Sigmoid colon (tissue), 7 donors: ENCODE results near the gene RAB3D. TPM values are rescaled to one million over a fixed set of nuclear protein-coding genes. Genes with fewer than 3 reads are reported as not detected.
"Not testable (repeated sequence)": the region's sequence is repeated elsewhere in the genome, so short reads cannot be mapped to it uniquely, and the experiment has no call there.

Experiments used
- DNase-seq: peaks from one replicate; pipeline ENCODE4 v3.0.0-alpha.2; 2019
- H3K27ac ChIP-seq, 4 donors: fragments of 200-600 bp; sonication (generic); one replicate each; pipeline ENCODE4 v1.5.1; 2016 to 2019; ENCODE audit warnings: mild to moderate bottlenecking in 1 of 4
- H3K27me3 ChIP-seq, 3 donors: fragments of 200-600 bp; sonication (generic); one replicate each; pipeline ENCODE4 v1.5.1; 2019; ENCODE audit warnings: mild to moderate bottlenecking in 1 of 3
- H3K36me3 ChIP-seq, 4 donors: fragments of 200-600 bp; sonication (generic); one replicate each; pipeline ENCODE4 v1.5.1; 2016 to 2019
- H3K4me1 ChIP-seq, 4 donors: fragments of 200-600 bp; sonication (generic); one replicate each; pipeline ENCODE4 v1.5.1; 2017 to 2019
- H3K4me3 ChIP-seq, 4 donors: fragments of 200-600 bp; sonication (generic); one replicate each; pipeline ENCODE4 v1.5.1; 2017 to 2019; ENCODE audit warnings: mild to moderate bottlenecking in 2 of 4, moderate library complexity in 1 of 4
- H3K9me3 ChIP-seq, 4 donors: fragments of 200-600 bp in 3 of 4; sonication (generic) in 3 of 4; one replicate each; pipeline versions ENCODE4 v1.5.1 to v1.6.1; 2013 to 2019
- EP300 ChIP-seq, 4 donors: sonication (generic); formaldehyde crosslinking; IDR thresholded peaks; one replicate each; pipeline ENCODE4 v1.6.1; 2017; ENCODE audit warnings: antibody characterized with exemption in 4 of 4
- POLR2A ChIP-seq, 2 donors: fragments of 450-650 bp; IDR thresholded peaks; one replicate each; pipeline ENCODE4 v1.6.1; 2016; ENCODE audit warnings: antibody characterized with exemption in 2 of 2, mild to moderate bottlenecking in 2 of 2, moderate library complexity in 2 of 2
- POLR2AphosphoS5 ChIP-seq, 4 donors: sonication (generic); formaldehyde crosslinking; IDR thresholded peaks; one replicate each; pipeline ENCODE4 v1.6.1; 2017; ENCODE audit warnings: antibody characterized with exemption in 4 of 4
- WGBS, 2 donors: extraction: QIAGEN DNeasy Blood & Tissue Kit; methylation state at CpG; one replicate each; pipeline ENCODE4 v1.1.7; 2013; 5-methylcytosine and 5-hydroxymethylcytosine counted together
- intact Hi-C: fragments of 100-400 bp; cut with DNase I; formaldehyde crosslinking; loops from one replicate; pipeline ENCODE4 v1.15.1; 2023
- polyA plus RNA-seq, 3 donors: library from polyadenylated mRNA; stranded (reverse); fragments of 200-250 nt; gene quantifications; one replicate each; pipeline ENCODE4 v1.2.3, GENCODE V29; 2013
- total RNA-seq, 4 donors: library from RNA; depleted of rRNA; stranded (reverse); fragments of >200 nt; gene quantifications; one replicate each; pipeline ENCODE4 v1.1.0, GENCODE V29; 2016
- TF ChIP-seq, protein P1 (sequence below), 4 experiments: fragments of 450-650 bp in 3 of 4; fragments of 200-600 bp in 1 of 4; IDR thresholded peaks; one replicate each; pipeline ENCODE4 v1.5.1; 2016 to 2019; ENCODE audit warnings: antibody characterized with exemption in 4 of 4, mild to moderate bottlenecking in 3 of 4, moderate library complexity in 2 of 4
- donor health status: healthy with polysubstance abuse.
- donor health status: Bipolar disorder and iron deficiency.
- donor health status: healthy.

The RAB3D gene
- total and polyA plus RNA-seq, 7 donors, result 6.6 to 27.7 (median 16.0) TPM

DNA sequence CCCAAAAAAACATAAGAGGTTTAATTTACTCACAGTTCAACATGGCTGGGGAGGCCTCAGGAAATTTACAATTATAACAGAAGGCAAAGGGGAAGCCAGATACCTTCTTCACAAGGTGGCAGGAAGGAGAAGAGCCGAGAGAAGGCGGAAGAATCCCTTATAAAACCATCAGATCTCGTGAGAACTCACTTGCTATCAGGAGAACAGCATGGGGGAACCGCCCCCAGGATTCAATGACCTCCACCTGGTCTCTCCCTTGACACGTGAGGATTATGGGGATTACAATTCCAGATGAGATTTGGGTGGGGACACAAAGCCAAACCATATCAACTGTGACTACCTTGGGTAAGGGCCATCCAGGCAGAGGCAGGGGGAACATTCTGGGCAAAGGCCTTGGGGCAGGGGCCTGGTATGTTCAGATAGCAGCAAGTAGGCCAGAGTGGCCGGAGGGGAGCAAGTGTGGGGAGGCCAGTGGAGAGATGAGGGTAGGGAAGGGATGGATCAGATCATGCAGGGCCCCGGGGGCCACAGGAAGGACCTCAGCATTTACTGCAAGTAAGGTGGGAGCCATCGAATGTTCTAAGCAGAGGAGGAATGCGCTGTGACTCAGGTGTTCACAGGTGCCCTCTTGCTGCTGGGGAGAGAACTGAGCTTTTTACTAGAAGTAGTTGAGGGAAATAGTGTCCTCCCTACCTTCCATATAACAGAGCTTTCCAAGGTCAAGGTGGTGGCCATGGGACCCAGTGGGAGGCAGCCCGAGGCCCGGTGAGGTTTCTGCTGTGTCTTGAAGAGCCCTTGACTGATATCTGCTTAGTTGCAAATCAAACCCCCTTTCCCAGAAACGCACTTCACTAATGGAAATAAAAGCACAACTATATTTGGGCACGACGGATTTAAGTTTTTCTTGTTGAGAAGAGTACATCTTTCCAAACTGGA is 18.0 kb downstream of the RAB3D start:
- DNase-seq, result no peak
- H3K27ac ChIP-seq, result no peak overlapping the region
- intact Hi-C loops, result no loop called here
- H3K4me1 ChIP-seq, result peaks cover 0 to 24% (median 18%) of the 10 kb centered on the region in 4 donors
- H3K27me3 ChIP-seq, result peaks cover 0 to 4% (median 0%) of the 10 kb centered on the region in 3 donors
- peaks cover 0 to 12% (median under 1%) of the 10 kb centered on the region in 4 donors for H3K36me3 ChIP-seq
- 73 to 81% methylated on average over 14 of the region's 14 CpGs for WGBS, 2 donors
- no peaks in the 10 kb centered on the region for H3K9me3 ChIP-seq
- H3K4me3 ChIP-seq, result no peak overlapping the region
- TF ChIP-seq, protein P1, sequence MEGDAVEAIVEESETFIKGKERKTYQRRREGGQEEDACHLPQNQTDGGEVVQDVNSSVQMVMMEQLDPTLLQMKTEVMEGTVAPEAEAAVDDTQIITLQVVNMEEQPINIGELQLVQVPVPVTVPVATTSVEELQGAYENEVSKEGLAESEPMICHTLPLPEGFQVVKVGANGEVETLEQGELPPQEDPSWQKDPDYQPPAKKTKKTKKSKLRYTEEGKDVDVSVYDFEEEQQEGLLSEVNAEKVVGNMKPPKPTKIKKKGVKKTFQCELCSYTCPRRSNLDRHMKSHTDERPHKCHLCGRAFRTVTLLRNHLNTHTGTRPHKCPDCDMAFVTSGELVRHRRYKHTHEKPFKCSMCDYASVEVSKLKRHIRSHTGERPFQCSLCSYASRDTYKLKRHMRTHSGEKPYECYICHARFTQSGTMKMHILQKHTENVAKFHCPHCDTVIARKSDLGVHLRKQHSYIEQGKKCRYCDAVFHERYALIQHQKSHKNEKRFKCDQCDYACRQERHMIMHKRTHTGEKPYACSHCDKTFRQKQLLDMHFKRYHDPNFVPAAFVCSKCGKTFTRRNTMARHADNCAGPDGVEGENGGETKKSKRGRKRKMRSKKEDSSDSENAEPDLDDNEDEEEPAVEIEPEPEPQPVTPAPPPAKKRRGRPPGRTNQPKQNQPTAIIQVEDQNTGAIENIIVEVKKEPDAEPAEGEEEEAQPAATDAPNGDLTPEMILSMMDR (IDR thresholded peaks at IDR 0.05), result no peak
- TF ChIP-seq POLR2A (IDR thresholded peaks at IDR 0.05), result no peak
- no peak for TF ChIP-seq POLR2AphosphoS5 (IDR thresholded peaks at IDR 0.05)
- no peak for TF ChIP-seq EP300 (IDR thresholded peaks at IDR 0.05)

DNA sequence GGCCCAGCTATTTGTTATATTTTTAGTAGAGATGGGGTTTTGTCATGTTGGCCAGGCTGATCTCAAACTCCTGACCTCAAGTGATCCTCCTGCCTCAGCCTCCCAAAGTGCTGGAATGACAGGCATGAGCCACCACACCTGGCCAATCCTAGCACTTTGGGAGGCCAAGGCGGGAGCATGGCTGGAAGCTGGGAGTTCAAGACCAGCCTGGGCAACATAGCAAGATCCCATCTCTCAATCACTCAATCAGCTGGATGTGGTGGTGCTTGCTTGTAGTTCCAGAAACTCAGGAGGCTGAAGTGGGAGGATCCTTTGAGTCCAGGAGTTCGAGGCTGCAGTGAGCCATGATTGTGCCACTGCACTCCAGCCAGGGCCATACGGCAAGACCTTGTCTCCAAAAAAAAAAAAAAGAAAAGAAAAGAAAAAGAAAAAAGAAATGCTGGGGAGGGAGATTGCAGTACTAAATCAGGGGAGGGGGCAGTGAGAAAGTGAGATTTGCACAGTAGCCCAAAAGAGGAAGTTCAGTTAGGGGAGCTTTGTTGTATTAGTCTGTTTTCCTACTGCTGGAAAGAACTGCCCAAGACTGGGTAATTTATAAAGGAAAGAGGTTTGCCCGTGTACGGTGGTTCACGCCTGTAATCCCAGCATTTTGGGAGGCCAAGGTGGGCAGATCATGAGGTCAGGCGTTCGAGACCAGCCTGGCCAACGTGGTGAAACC is 19.0 kb downstream of the RAB3D start:
- 63 to 80% methylated on average over 9 of the region's 9 CpGs for WGBS, 2 donors
- H3K4me3 ChIP-seq, intact Hi-C loops, H3K27me3 ChIP-seq, H3K9me3 ChIP-seq, H3K36me3 ChIP-seq, H3K27ac ChIP-seq, DNase-seq: not testable (repeated sequence)
- H3K4me1 ChIP-seq, result peaks cover 0 to 24% (median 18%) of the 10 kb centered on the region in 4 donors

DNA sequence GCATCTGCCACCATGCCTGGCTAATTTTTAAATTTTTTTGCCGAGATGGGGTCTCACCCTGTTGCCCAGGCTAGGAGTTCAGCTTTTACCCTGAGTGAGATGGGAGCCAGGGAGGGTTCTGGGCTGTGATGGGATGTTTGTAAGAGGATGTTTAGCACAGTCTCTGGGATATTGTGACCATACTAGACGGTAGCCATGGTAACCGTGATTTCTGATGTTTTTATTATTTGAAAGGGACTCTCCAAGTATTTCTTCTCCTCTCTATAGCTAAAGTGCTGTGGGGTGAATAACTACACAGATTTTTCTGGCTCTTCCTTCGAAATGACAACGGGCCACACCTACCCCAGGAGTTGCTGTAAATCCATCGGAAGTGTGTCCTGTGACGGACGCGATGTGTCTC is 33.1 kb downstream of the RAB3D start:
- no peaks in the 10 kb centered on the region for H3K4me1 ChIP-seq
- intact Hi-C loops, result no loop called here
- 75 to 82% methylated on average over 9 of the region's 9 CpGs for WGBS, 2 donors

DNA sequence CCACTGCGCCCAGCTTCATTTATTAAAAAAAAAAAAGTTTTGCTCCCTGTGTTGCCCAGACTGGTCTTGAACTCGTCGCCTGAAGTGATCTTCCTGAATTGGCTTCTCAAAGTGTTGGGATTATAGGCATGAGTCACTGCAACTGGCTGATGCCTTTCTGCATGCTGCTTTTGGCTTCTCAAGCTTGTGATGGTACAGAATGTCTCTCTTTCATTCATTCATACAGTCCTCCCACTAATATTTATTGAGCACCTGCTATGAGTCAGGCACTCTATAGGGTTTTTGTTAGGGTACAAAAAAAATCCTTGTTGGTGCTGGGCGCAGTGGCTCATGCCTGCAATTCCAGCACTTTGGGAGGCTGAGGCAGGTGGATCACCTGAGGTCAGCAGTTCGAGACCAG is 34.5 kb downstream of the RAB3D start:
- H3K27me3 ChIP-seq, result no peaks in the 10 kb centered on the region
- no peaks in the 10 kb centered on the region for H3K4me1 ChIP-seq
- no peak for DNase-seq
- no peaks in the 10 kb centered on the region for H3K36me3 ChIP-seq
- no peaks in the 10 kb centered on the region for H3K9me3 ChIP-seq
- intact Hi-C loops, result no loop called here
- no peak overlapping the region for H3K27ac ChIP-seq
- TF ChIP-seq, protein P1 (IDR thresholded peaks at IDR 0.05), result no peak
- TF ChIP-seq POLR2AphosphoS5 (IDR thresholded peaks at IDR 0.05), result no peak
- TF ChIP-seq EP300 (IDR thresholded peaks at IDR 0.05), result no peak
- TF ChIP-seq POLR2A (IDR thresholded peaks at IDR 0.05), result no peak
- H3K4me3 ChIP-seq, result no peak overlapping the region
- WGBS, 2 donors, result 90 to 92% methylated on average over 5 of the region's 5 CpGs

More for the DNA sequence above, 33.1 kb downstream of the RAB3D start:
- Histone ChIP-seq H3K36me3 (no peaks in the 10 kb centered on the region), H3K9me3 (no peaks in the 10 kb centered on the region), H3K4me3 (no peak overlapping the region), H3K27ac (no peak overlapping the region), H3K27me3 (no peaks in the 10 kb centered on the region)
- no peak for DNase-seq
- TF ChIP-seq POLR2AphosphoS5 (IDR thresholded peaks at IDR 0.05) (no peak), POLR2A (IDR thresholded peaks at IDR 0.05) (no peak), EP300 (IDR thresholded peaks at IDR 0.05) (no peak)
- TF ChIP-seq, protein P1 (IDR thresholded peaks at IDR 0.05), result no peak

DNA sequence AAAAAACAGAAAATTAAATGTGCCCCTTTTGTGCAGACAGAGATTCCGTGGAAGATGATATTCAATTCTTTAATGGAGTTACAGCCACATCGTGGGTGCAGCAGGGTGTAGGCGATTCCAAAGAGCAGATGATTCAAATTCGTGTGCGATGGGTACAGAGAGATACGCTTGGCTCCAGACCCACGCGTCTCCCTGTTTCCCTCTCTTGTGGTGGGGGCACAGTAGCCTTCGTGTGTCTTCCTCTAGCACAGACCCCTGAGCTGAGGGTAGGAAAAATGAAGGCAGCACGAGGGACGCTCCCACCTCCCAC is 38.7 kb downstream of the RAB3D start:
- 88 to 93% methylated on average over 11 of the region's 11 CpGs for WGBS, 2 donors
- Histone ChIP-seq H3K36me3 (no peaks in the 10 kb centered on the region), H3K27ac (no peak overlapping the region), H3K4me3 (no peak overlapping the region), H3K4me1 (no peaks in the 10 kb centered on the region), H3K27me3 (no peaks in the 10 kb centered on the region), H3K9me3 (no peaks in the 10 kb centered on the region)
- intact Hi-C loops, result no loop called here
- no peak for DNase-seq
- TF ChIP-seq EP300 (IDR thresholded peaks at IDR 0.05) (no peak), POLR2A (IDR thresholded peaks at IDR 0.05) (no peak), POLR2AphosphoS5 (IDR thresholded peaks at IDR 0.05) (no peak)
- TF ChIP-seq, protein P1 (IDR thresholded peaks at IDR 0.05), result no peak
